Transverse colon (tissue), 4 donors: ENCODE results near the gene KCNH3. TPM values are rescaled to one million over a fixed set of nuclear protein-coding genes. Genes with fewer than 3 reads are reported as not detected.

Experiments used
- DNase-seq: peaks from one replicate; pipeline ENCODE4 v3.0.0-alpha.2; 2019
- H3K27ac ChIP-seq, 4 donors: fragments of 200-600 bp; sonication (generic); 2 replicates each; pipeline ENCODE4 v1.5.1; 2016 to 2018; ENCODE audit warnings: inconsistent platforms in 4 of 4
- H3K27me3 ChIP-seq: fragments of 200-600 bp; sonication (generic); 2 replicates; pipeline ENCODE4 v1.5.1; 2017; ENCODE audit warnings: inconsistent platforms
- H3K36me3 ChIP-seq, 4 donors: fragments of 200-600 bp; sonication (generic); 2 replicates each; pipeline ENCODE4 v1.5.1; 2017 to 2019; ENCODE audit warnings: inconsistent platforms in 4 of 4
- H3K4me1 ChIP-seq, 4 donors: fragments of 200-600 bp; sonication (generic); 2 replicates each; pipeline ENCODE4 v1.5.1; 2017 to 2020; ENCODE audit warnings: inconsistent platforms in 4 of 4
- H3K4me3 ChIP-seq, 4 donors: fragments of 200-600 bp; sonication (generic); 1 replicate in 1 of 4; 2 replicates in 3 of 4; pipeline versions ENCODE4 v1.5.1 to v1.6.1; 2017 to 2019; ENCODE audit warnings: inconsistent platforms in 4 of 4
- H3K9me3 ChIP-seq, 2 donors: fragments of 200-600 bp; sonication (generic); 2 replicates each; pipeline ENCODE4 v1.5.1; 2017 to 2019; ENCODE audit warnings: inconsistent platforms in 2 of 2
- EP300 ChIP-seq: sonication (generic); formaldehyde crosslinking; IDR thresholded peaks from one replicate; pipeline ENCODE4 v1.6.1; 2017; ENCODE audit warnings: antibody characterized with exemption, low read depth
- POLR2A ChIP-seq: fragments of 450-650 bp; IDR thresholded peaks from one replicate; pipeline ENCODE4 v1.6.1; 2016; ENCODE audit warnings: antibody characterized with exemption, mild to moderate bottlenecking, moderate library complexity
- POLR2AphosphoS5 ChIP-seq, 3 donors: sonication (generic); formaldehyde crosslinking; IDR thresholded peaks; one replicate each; pipeline ENCODE4 v1.6.1; 2016; ENCODE audit warnings: antibody characterized with exemption in 3 of 3
- WGBS, 2 donors: methylation state at CpG; one replicate each; pipeline ENCODE4 v1.1.5; 2018; ENCODE audit warnings: low coverage in 1 of 2; 5-methylcytosine and 5-hydroxymethylcytosine counted together
- in situ Hi-C, 4 donors: fragments of 200-750 bp; cut with MboI; loops; one replicate each; pipeline versions ENCODE4 v1.15.0 to v1.15.1; 2017; ENCODE audit warnings: low sequenced_read_pairs in 3 of 4, low pct_ligation_motif_present in 1 of 4, low pct_unique_long_range_greater_than_20kb in 1 of 4
- intact Hi-C: fragments of 100-400 bp; cut with DNase I; formaldehyde crosslinking; loops from one replicate; pipeline ENCODE4 v1.15.1; 2023; ENCODE audit warnings: low total_unique reads
- total RNA-seq, 4 donors: library from RNA; depleted of rRNA; stranded (reverse); fragments of >200 nt; gene quantifications; one replicate each; pipeline ENCODE4 v1.1.0, GENCODE V29; 2016
- TF ChIP-seq, protein P1 (sequence below), 5 experiments: fragments of 200-600 bp in 3 of 5; fragments of 450-650 bp in 2 of 5; sonication (generic) in 3 of 5; IDR thresholded peaks; 1 replicate in 2 of 5; 2 replicates in 3 of 5; pipeline ENCODE4 v1.5.1; 2016 to 2017; ENCODE audit warnings: antibody characterized with exemption in 5 of 5, inconsistent platforms in 3 of 5, mild to moderate bottlenecking in 2 of 5, moderate library complexity in 1 of 5

Gene KCNH3
- total RNA-seq, 4 donors from 2014 or later, result 0.32 to 0.80 TPM; not detected in 2

DNA sequence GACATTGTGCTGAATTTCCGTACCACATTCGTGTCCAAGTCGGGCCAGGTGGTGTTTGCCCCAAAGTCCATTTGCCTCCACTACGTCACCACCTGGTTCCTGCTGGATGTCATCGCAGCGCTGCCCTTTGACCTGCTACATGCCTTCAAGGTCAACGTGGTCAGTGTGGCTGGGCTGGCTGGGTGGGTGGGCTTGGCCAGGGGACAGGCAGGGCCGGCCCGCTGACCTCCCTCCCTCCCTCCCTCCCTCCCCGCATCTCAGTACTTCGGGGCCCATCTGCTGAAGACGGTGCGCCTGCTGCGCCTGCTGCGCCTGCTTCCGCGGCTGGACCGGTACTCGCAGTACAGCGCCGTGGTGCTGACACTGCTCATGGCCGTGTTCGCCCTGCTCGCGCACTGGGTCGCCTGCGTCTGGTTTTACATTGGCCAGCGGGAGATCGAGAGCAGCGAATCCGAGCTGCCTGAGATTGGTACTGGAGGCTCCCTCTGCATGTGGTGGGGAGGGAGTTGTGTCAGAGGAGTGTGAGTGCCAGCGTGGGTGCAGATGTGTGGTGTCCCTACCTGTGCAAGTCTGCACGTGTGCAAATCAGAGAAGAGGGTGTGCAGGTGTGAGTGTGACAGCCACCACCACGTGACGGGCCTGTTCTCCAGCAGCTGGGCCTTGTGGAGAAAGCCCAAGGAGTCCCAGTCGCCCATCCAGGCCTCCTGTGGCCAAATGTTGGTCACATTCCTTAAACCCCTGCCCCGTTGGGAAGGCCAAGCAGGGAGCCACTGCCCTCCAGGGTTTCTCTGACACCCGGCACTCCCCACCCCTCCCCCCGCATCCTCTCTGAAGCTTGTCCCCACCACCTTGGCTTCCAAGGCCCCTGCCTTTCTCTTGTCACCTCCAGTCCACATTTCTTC is 5.3 kb downstream of the KCNH3 start:
- Histone ChIP-seq H3K27ac (no peak overlapping the region), H3K27me3 (peaks cover 78% of the 10 kb centered on the region), H3K36me3 (no peaks in the 10 kb centered on the region), H3K9me3 (no peaks in the 10 kb centered on the region), H3K4me3 (no peak overlapping the region), H3K4me1 (peaks cover 4 to 14% (median 11%) of the 10 kb centered on the region in 4 donors)
- TF ChIP-seq EP300 (no peak), POLR2AphosphoS5 (IDR thresholded peaks at IDR 0.05) (no peak), POLR2A (no peak)
- TF ChIP-seq, protein P1, sequence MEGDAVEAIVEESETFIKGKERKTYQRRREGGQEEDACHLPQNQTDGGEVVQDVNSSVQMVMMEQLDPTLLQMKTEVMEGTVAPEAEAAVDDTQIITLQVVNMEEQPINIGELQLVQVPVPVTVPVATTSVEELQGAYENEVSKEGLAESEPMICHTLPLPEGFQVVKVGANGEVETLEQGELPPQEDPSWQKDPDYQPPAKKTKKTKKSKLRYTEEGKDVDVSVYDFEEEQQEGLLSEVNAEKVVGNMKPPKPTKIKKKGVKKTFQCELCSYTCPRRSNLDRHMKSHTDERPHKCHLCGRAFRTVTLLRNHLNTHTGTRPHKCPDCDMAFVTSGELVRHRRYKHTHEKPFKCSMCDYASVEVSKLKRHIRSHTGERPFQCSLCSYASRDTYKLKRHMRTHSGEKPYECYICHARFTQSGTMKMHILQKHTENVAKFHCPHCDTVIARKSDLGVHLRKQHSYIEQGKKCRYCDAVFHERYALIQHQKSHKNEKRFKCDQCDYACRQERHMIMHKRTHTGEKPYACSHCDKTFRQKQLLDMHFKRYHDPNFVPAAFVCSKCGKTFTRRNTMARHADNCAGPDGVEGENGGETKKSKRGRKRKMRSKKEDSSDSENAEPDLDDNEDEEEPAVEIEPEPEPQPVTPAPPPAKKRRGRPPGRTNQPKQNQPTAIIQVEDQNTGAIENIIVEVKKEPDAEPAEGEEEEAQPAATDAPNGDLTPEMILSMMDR (IDR thresholded peaks at IDR 0.05), result no peak
- intact Hi-C loops, result no loop called here
- WGBS, 2 donors, result 66 to 67% methylated on average over 3 to 39 of the region's 39 CpGs
- DNase-seq, result no peak
- in situ Hi-C loops, result no loop called here

DNA sequence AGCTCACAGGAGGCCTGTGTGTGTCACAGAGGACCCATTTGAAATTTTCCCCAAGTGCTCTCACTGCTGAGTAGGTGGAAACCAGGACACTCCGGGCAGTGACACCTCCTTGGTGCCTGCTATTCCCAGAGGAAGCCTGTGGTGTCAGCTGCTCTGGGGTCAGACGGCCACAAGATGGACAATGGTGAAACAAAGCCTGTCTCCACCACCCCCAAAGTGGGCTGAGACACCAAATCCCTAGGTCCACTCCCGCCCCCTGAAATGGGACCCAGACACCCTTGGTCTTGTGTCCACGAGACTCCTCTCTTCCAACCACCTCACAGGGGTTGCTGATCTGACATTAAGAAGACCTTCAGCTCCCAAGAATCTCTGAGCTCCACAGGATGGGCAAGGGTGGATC is 7.0 kb downstream of the KCNH3 start:
- no peaks in the 10 kb centered on the region for H3K9me3 ChIP-seq
- DNase-seq, result no peak
- no peaks in the 10 kb centered on the region for H3K36me3 ChIP-seq
- in situ Hi-C loops (no loop called here), intact Hi-C loops (no loop called here)
- H3K4me3 ChIP-seq, result no peak overlapping the region
- TF ChIP-seq POLR2A (no peak), POLR2AphosphoS5 (IDR thresholded peaks at IDR 0.05) (no peak), EP300 (no peak)
- TF ChIP-seq, protein P1 (IDR thresholded peaks at IDR 0.05), result no peak
- no peak overlapping the region for H3K27ac ChIP-seq
- H3K27me3 ChIP-seq, result peaks cover 69% of the 10 kb centered on the region
- WGBS, 2 donors, result 76% methylated on average over 4 of the region's 4 CpGs; no CpG with 5 or more reads in 1 of the 2 donors
- peaks cover 0 to 11% (median 10%) of the 10 kb centered on the region in 4 donors for H3K4me1 ChIP-seq

DNA sequence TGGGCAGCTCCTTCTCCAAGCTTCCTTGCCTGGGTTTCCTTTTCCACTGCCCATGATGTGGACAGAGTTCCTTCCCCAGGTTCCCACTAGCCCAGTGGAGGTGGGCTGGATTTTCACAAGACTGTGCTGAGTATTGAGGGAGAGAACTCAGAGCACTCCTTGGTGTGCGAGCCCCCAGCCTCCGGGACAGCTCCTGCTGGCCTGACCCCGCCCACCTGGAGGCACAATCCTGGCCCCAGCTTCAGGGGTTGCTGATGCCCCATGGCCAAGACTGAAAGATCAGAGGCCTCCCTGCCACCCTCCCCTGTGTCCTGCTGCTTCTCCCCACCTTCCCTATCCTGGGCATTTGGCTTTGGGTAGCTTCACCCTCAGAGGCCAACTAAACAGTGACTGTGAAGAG is 7.7 kb downstream of the KCNH3 start:
- 75% methylated on average over 3 of the region's 3 CpGs; no CpG with 5 or more reads in 1 of the 2 donors for WGBS, 2 donors
- TF ChIP-seq POLR2A, result no peak
- no peak for TF ChIP-seq POLR2AphosphoS5 (IDR thresholded peaks at IDR 0.05)
- no peak for TF ChIP-seq EP300
- TF ChIP-seq, protein P1 (IDR thresholded peaks at IDR 0.05), result no peak
- no peak overlapping the region for H3K27ac ChIP-seq
- no peak overlapping the region for H3K4me3 ChIP-seq
- H3K9me3 ChIP-seq, result no peaks in the 10 kb centered on the region
- H3K27me3 ChIP-seq, result peaks cover 64% of the 10 kb centered on the region
- H3K36me3 ChIP-seq, result no peaks in the 10 kb centered on the region
- intact Hi-C loops (no loop called here), in situ Hi-C loops (no loop called here)
- H3K4me1 ChIP-seq, result peaks cover 0 to 11% (median 10%) of the 10 kb centered on the region in 4 donors
- no peak for DNase-seq

DNA sequence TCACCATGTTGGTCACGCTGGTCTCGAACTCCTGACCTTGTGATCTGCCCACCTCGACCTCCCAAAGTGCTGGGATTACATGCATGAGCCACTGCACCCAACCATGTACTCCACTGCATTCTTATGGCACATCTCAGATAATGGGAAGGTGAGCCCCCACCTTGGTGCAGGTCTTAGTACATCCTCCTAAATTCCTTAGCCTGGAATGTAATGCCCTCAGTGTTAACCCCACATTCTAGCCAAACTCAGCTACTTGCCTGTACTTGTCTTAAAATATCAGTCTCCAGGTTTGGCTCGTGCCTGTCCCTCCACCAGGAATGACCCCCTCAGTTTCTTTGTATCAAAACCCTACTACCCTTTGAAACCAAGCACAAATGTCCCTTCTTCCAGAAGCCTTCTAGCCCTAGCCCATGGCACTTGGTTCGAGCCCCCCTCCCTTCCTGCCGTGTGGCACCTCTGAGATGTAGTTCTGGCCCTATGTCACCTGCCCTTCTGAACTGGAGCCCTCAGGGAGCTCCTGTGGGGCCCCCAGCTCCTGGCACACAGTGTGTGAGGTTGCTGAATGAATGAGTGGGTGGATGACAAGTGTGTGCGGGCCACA is 8.4 kb downstream of the KCNH3 start:
- no peaks in the 10 kb centered on the region for H3K36me3 ChIP-seq
- no peak for DNase-seq
- peaks cover 0 to 11% (median 10%) of the 10 kb centered on the region in 4 donors for H3K4me1 ChIP-seq
- peaks cover 64% of the 10 kb centered on the region for H3K27me3 ChIP-seq
- 58 to 69% methylated on average over 3 to 7 of the region's 7 CpGs for WGBS, 2 donors
- intact Hi-C loops, result no loop called here
- H3K4me3 ChIP-seq, result no peak overlapping the region
- in situ Hi-C loops, result no loop called here
- no peaks in the 10 kb centered on the region for H3K9me3 ChIP-seq
- H3K27ac ChIP-seq, result no peak overlapping the region
- no peak for TF ChIP-seq POLR2A
- no peak for TF ChIP-seq EP300
- TF ChIP-seq POLR2AphosphoS5 (IDR thresholded peaks at IDR 0.05), result no peak
- TF ChIP-seq, protein P1 (IDR thresholded peaks at IDR 0.05), result no peak
